AG09309 (cell line): ENCODE measurements around the gene ZNF253.

Source experiments
- DNase-seq: peaks from one replicate; pipeline ENCODE4 v3.0.0-alpha.2; 2010; ENCODE audit warnings: low read depth
- H3K4me3 ChIP-seq: 2 replicates; pipeline ENCODE4 v1.5.1; 2011; ENCODE audit warnings: mild to moderate bottlenecking, low read depth, low read length, moderate library complexity; ENCODE audit not compliant: control insufficient read depth
- CTCF ChIP-seq: IDR thresholded peaks from 2 replicates; pipeline ENCODE4 v1.5.1; 2011; ENCODE audit warnings: mild to moderate bottlenecking, low read depth, low read length, inconsistent platforms; ENCODE audit not compliant: insufficient read depth, control insufficient read depth; ENCODE audit errors: missing control alignments

Gene ZNF253

GRCh38 chr19:19937403-19937802 is 71.7 kb downstream of the ZNF253 start:
- no peak for DNase-seq
- TF ChIP-seq CTCF, result no peak

GRCh38 chr19:19938449-19938848 is 72.8 kb downstream of the ZNF253 start:
- no peak overlapping the region for H3K4me3 ChIP-seq
- no peak for DNase-seq
- TF ChIP-seq CTCF, result no peak

More at GRCh38 chr19:19937403-19937802, 71.7 kb downstream of the ZNF253 start:
- H3K4me3 ChIP-seq, result no peak overlapping the region

- TF ChIP-seq CTCF, result no peak
- no peak overlapping the region for H3K4me3 ChIP-seq
- no peak for DNase-seq
These were observed 78.3 kb downstream of the ZNF253 start for GRCh38 chr19:19943848-19944582.
